Spinal cord (tissue), 10 donors: ENCODE results near the gene BIRC5. TPM values are rescaled to one million over a fixed set of nuclear protein-coding genes. Genes with fewer than 3 reads are reported as not detected.

Experiments
- DNase-seq, 6 donors: peaks; one replicate each; pipeline versions ENCODE4 v3.0.0 to v3.0.0-alpha.2; 2013 to 2015; ENCODE audit warnings: low spot score in 6 of 6, low read depth in 4 of 6
- H3K27ac ChIP-seq: one replicate; pipeline ENCODE4 v1.5.1; 2013; ENCODE audit warnings: low read depth, low read length, control low read depth
- H3K27me3 ChIP-seq: one replicate; pipeline ENCODE4 v1.6.1; 2013; ENCODE audit warnings: low read length; ENCODE audit not compliant: control insufficient read depth, insufficient read depth
- H3K36me3 ChIP-seq: one replicate; pipeline ENCODE4 v1.6.1; 2013; ENCODE audit warnings: low read length; ENCODE audit not compliant: control insufficient read depth, insufficient read depth
- H3K4me1 ChIP-seq: one replicate; pipeline ENCODE4 v1.6.1; 2013; ENCODE audit warnings: low read length; ENCODE audit not compliant: control insufficient read depth, insufficient read depth
- H3K4me3 ChIP-seq: one replicate; pipeline ENCODE4 v1.5.1; 2013; ENCODE audit warnings: low read depth, low read length, control low read depth
- H3K9me3 ChIP-seq: one replicate; pipeline ENCODE4 v1.6.1; 2013; ENCODE audit warnings: low read length; ENCODE audit not compliant: control insufficient read depth, insufficient read depth
- WGBS: methylation state at CpG from one replicate; pipeline ENCODE4 v1.1.5; 2013; ENCODE audit warnings: missing lambda C conversion rate; ENCODE audit not compliant: insufficient coverage; 5-methylcytosine and 5-hydroxymethylcytosine counted together
- polyA plus RNA-seq, 2 donors: library from polyadenylated mRNA; unstranded; fragments of 120-200 nt; gene quantifications; one replicate each; pipeline ENCODE4 v1.2.1, GENCODE V29; 2013; ENCODE audit not compliant: insufficient read length in 2 of 2
- total RNA-seq, 2 donors: library from RNA; depleted of rRNA in 1 of 2; stranded (reverse); fragments of 120-200 nt in 1 of 2; fragments of >200 nt in 1 of 2; gene quantifications; one replicate each; pipeline versions ENCODE4 v1.2.3 to v1.2.4, GENCODE V29; 2013 to 2014
- donor health status: healthy.

Gene BIRC5
- total and polyA plus RNA-seq, 4 donors, result 13.2 to 23.0 (median 18.7) TPM

GRCh38 chr17:78236362-78237127, 22.5 kb downstream of the BIRC5 start:
- H3K27ac ChIP-seq, result no peak overlapping the region
- DNase-seq, result peak in 1 of 6 donors; percentile 1
- H3K4me3 ChIP-seq, result no peak overlapping the region
- WGBS, result 83% methylated on average over 20 of the region's 20 CpGs
- peaks cover 15% of the 10 kb centered on the region for H3K27me3 ChIP-seq
- H3K9me3 ChIP-seq, result no peaks in the 10 kb centered on the region
- peaks cover 26% of the 10 kb centered on the region for H3K4me1 ChIP-seq
- H3K36me3 ChIP-seq, result no peaks in the 10 kb centered on the region

DNA sequence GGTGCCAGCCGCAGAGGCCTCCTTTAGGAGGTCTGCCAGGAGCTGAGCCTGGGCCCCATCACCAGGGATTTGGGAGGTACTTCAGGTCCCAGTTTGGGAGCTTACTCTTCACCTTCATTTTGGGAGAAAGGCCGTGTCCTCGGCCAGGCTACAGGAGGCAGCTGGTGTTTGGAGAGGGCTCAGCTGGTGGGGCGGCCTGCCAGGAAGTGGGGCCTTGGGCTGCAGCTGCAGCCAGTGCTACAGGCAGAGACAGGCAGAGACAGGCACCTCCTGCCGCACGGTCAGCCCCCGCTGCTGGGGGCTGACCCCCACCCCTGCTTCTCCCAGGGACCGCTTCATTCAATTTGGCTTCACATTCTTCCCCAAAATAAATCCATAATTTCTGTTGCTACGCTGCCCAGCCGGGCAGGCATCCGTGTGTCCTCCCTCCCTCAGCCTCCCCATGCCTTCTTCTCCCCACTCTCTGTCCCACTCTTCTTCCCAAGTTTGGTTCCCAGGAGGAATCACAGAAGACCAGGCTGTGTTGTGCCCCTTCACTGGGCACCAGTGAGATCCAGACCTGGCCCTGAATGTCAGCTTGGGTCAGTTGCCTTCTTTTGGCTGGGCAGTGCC, 23.5 kb downstream of the BIRC5 start:
- Histone ChIP-seq H3K27ac (peak overlapping the region; percentile 52), H3K9me3 (no peaks in the 10 kb centered on the region), H3K4me1 (peaks cover 23% of the 10 kb centered on the region)

GRCh38 chr17:78238823-78239488, 24.9 kb downstream of the BIRC5 start:
- WGBS, result 81% methylated on average over 19 of the region's 20 CpGs
- H3K27ac ChIP-seq, result no peak overlapping the region
- H3K9me3 ChIP-seq, result no peaks in the 10 kb centered on the region
- H3K4me1 ChIP-seq, result peaks cover 23% of the 10 kb centered on the region
- peak in 1 of 6 donors; percentile 0 for DNase-seq
- H3K4me3 ChIP-seq, result no peak overlapping the region
- H3K27me3 ChIP-seq, result no peaks in the 10 kb centered on the region
- H3K36me3 ChIP-seq, result no peaks in the 10 kb centered on the region

More for the DNA sequence above, 23.5 kb downstream of the BIRC5 start:
- no peaks in the 10 kb centered on the region for H3K36me3 ChIP-seq
- H3K4me3 ChIP-seq, result no peak overlapping the region
- peak in 2 of 6 donors; percentile 31 to 64 for DNase-seq
- 53% methylated on average over 11 of the region's 11 CpGs for WGBS
- peaks cover 7% of the 10 kb centered on the region for H3K27me3 ChIP-seq

- H3K27me3 ChIP-seq, result no peaks in the 10 kb centered on the region
Measured at GRCh38 chr17:78239489-78239931, 25.5 kb downstream of the BIRC5 start.

DNA sequence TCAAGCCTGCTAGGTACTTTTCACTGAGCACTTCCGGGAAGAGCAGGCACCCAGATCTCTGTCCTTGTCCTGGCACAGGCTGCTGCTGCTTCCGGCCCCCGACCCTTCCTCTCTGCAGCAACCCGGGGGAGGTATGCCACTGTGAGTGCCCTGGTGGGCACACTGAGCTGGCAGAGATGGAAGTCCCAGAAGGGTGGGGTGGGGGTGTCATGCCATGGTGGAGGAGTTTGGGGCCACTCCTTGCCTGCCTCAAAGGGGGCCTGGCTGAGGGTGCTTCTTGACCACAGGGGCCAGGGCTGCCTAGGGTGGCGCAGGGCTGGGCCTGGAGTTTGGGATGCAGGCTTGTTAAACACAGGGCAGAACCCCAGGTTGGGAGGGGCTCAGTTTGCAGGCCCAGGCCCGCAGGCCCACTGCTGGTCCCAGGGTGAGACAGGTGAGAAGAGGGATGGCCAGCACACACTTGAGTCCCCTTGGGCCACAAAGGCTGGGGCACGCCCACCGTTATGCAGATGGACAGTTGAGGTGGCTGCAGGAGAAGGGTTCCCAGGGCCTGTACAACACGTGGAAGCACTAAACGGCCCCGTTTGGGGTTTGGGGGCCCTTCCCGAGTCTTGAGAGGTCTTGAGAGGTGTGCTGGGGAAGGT, 26.1 kb downstream of the BIRC5 start:
- H3K27ac ChIP-seq, result no peak overlapping the region
- no peak for DNase-seq
- H3K36me3 ChIP-seq, result no peaks in the 10 kb centered on the region
- H3K9me3 ChIP-seq, result no peaks in the 10 kb centered on the region
- no peaks in the 10 kb centered on the region for H3K27me3 ChIP-seq
- H3K4me3 ChIP-seq, result no peak overlapping the region
- WGBS, result 91% methylated on average over 8 of the region's 12 CpGs
- peaks cover 23% of the 10 kb centered on the region for H3K4me1 ChIP-seq

More at GRCh38 chr17:78239489-78239931, 25.5 kb downstream of the BIRC5 start:
- Histone ChIP-seq H3K4me3 (no peak overlapping the region), H3K9me3 (no peaks in the 10 kb centered on the region), H3K27ac (no peak overlapping the region), H3K36me3 (no peaks in the 10 kb centered on the region), H3K4me1 (peaks cover 23% of the 10 kb centered on the region)
- 97% methylated on average over 6 of the region's 9 CpGs for WGBS
- peak in 1 of 6 donors; percentile 0 for DNase-seq

GRCh38 chr17:78240839-78241238, 26.8 kb downstream of the BIRC5 start:
- Histone ChIP-seq H3K27ac (no peak overlapping the region), H3K36me3 (no peaks in the 10 kb centered on the region), H3K9me3 (peaks cover 2% of the 10 kb centered on the region), H3K4me1 (peaks cover 23% of the 10 kb centered on the region), H3K4me3 (no peak overlapping the region), H3K27me3 (no peaks in the 10 kb centered on the region)
- DNase-seq, result no peak
- 100% methylated on average over 3 of the region's 9 CpGs for WGBS

- WGBS, result 82% methylated on average over 10 of the region's 13 CpGs
- Histone ChIP-seq H3K27ac (no peak overlapping the region), H3K4me1 (peaks cover 23% of the 10 kb centered on the region), H3K36me3 (no peaks in the 10 kb centered on the region), H3K4me3 (no peak overlapping the region), H3K9me3 (peaks cover 2% of the 10 kb centered on the region), H3K27me3 (no peaks in the 10 kb centered on the region)
- peak in 1 of 6 donors; percentile 66 for DNase-seq
Measured at GRCh38 chr17:78241277-78242023, 27.4 kb downstream of the BIRC5 start.

GRCh38 chr17:78242024-78242742, 28.1 kb downstream of the BIRC5 start:
- H3K27me3 ChIP-seq, result no peaks in the 10 kb centered on the region
- H3K9me3 ChIP-seq, result peaks cover 2% of the 10 kb centered on the region
- WGBS, result 83% methylated on average over 19 of the region's 21 CpGs
- peaks cover 21% of the 10 kb centered on the region for H3K4me1 ChIP-seq
- H3K27ac ChIP-seq, result no peak overlapping the region
- no peaks in the 10 kb centered on the region for H3K36me3 ChIP-seq
- no peak for DNase-seq
- H3K4me3 ChIP-seq, result no peak overlapping the region
